HG03442 (cell line): ENCODE measurements around the gene RPUSD4.

ENCODE experiments used
- ATAC-seq: cut with Tn5 transposase; IDR thresholded peaks from one replicate; pipeline ENCODE4 v1.9.1; 2021; ENCODE audit warnings: mild to moderate bottlenecking, moderate library complexity; ENCODE audit not compliant: unreplicated experiment

Gene RPUSD4

DNA sequence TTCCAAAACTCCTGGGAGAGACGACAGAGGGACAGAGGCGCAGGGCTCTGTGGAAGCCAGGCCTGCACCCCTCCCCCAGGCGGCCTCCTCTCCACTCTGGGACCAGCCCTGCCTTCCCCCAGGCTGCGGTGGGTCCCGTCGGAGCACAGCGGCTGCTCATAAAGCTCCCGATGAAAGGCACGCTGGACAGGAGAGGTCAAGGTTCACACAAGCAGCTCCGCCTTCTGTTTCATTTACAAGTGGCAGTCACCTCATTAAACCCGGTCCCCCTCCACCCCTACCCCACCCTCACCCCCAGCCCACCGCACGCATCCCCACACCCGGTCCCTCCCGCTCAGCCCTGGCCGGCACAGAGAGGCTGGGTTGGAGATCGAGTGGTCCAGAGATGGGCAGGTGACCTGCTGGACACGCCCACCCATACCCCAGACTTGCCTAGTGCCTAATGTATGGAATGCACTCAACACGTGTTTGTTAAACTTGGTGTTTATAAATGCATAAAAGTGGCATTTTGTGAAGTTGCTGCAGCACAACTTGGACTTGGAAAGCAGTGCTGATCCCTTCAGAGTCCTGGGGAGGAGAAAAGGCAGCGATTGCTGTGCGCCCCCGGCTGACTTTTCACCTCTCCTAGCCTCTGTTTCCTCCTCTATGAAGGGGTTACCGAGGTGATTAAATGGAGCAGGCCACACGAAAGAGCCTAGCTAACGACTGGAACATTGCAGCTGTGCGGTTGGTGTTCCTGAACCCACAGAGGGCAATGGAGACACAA lies 26.0 kb downstream of the RPUSD4 start:
- no peak for ATAC-seq

DNA sequence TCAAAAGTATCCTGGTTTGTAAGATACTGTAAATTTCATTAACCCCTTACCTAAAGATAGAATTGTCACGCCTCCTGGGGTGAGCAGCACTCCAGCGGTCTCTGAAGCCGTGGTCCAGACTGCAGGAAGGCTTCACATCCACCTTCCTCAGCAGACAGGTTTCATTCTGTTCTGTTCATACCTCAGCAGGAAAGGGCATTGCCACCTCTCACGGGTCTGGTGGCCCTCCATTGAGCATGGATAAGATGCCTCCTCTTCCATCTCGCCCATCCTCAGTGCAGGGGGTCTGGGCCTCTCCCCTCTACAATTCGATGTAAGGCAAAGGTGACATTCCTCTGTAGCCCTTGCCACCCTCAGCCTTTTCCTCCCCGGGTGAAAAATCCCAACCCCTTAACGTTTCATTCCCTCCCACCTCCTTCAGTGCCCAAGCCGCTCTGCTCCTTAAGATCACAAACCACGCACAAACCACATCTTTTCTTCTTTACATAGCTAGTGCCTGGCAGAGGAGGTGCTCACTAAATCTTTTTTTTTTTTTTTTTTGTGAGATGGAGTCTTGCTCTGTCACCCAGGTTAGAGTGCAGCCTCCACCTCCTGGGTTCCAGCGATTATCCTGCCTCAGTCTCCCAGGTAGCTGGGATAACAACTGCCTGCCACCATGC lies 28.5 kb downstream of the RPUSD4 start:
- ATAC-seq = no peak

DNA sequence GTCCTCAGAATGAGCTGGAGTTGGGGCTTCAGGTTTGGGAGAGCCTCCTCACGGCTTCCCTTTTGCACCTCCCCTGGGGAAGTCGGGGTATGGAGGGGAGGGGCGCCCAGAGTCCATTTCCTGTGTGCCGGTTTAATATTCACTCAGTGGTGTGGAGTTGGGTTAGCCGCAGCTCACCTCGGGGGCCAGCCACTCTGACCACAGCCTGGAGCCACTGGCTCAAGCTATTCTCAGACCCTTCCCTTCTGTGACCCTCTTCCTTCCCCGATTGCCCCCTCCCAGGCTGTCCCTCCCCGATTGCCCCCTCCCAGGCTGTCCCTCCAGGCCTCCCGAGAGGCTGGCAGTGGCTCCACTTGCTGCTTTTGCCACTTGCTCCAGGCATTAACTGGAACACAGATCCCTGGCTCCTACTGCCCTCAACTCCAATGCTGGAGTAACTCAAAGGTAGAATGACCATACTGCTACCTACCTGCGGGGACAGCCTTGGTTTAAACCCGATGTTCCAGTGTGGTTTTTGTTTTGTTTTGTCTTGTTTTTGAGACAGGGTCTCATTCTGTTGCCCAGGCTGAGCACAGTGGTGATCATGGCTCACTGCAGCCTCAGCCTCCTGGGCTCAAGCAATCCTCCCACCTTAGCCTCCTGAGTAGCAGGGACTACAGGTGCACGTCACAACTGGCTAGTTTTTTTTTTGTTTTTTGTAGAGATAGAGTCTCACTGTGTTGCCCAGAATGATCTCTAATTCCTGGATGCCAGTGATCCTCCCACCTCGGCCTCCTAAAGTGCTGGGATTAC lies 29.3 kb downstream of the RPUSD4 start:
- peak; percentile 53 for ATAC-seq

DNA sequence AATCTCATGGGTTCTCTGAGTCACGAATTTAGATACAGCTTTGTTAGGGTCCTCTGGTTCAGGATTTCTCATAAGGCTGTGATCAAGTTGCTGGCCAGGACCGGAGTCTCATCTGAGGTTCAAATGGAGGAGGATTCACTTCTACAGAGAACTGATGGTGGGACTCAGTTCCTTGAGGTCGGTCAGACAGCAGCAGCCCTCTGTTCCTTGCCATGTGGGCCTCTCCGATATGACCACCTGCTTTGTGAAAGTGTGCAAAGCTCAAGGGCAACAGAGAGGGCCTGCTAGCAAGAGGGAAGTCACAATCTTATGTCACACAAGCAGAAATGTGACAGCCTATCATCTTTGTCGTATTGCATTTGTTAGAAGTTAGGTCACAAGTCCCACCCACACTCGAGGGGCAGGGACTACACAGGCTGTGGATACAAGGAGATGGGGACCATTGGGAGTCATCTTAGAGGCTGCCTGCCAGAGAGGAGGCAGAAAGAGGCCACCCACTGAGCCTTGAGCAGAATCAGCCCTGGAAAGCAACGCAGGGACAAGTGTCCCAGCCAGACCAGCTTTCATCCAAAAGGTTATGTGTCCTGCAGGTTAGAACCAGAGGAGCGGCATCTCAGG lies 34.5 kb downstream of the RPUSD4 start:
- no peak for ATAC-seq

DNA sequence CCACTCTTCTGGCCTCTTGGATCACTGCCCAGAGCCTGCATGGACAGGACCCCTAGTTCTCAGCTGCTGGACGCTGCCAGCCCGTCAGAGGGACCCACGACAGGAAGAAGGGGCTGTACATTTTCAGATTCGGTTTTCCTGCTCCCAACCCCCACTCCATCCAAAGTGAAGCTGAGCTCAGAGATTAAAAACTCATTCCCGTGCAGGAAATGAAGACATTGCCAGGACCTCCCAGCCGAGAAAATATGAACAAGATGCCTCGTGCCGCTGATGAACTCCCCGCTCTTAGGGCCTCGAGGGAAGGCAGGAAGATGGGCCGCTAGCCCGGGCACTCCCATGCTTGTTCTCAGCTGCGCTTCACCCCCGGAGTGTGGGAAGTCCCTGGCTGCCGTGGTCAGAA lies 36.1 kb downstream of the RPUSD4 start:
- no peak for ATAC-seq

DNA sequence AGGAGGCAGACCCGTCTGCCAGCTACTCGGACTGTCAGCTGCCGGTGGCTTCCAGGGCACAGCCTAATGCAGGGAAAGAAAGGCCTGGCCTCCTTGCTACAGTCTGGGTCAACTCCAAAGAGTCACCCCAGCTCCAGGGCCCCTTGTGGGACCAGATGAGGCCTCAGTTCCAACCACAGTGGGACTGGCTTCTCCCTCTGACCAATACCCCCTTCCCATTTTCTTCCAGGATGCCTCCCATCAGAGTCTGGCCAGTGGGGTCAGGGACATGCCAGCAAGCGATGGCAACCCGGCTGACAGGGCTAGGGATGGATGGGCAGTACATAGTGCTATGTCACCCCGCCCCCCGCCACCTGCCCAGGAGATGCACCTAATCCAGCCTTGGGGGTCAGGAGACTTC lies 36.6 kb downstream of the RPUSD4 start:
- no peak for ATAC-seq

DNA sequence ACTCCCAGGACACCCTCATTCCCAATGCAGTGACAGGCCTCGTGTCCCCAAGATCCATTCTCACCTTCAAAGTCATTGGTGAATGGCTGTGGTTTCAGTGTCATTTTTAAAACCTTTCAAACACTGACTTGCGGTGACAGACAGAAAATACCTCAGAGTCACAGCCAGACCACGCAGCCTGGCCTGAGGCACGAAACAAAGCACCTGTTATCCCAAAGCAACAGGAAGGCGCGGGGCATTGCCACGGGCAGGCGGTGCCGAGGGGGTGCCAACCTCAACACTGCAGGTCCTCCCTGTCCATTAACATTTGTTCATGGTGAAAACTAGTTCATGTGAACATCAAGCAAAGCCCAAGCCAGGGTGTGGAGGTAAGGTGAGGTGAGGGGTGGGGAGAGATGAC lies 38.2 kb downstream of the RPUSD4 start:
- no peak for ATAC-seq

DNA sequence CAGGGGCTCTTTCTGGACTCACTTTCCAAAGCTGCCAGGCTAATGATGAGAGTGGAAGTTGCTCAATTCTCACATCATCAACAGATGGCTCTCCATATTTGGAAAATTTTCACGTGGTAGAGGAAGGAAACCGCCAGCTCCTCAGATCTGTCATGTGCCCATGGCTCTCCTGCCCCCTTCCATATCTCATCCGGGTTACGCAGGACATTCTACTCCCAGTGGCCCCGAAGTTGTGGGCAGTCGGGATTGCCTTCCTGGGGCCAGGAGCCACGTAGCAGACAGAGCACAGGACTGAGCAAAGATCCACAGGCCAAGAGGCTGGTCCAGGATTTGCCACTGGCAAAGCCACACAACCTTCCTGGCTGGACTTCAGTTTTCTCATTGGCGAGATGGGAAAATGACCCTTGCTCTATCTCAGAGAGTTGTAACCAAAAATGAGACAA lies 38.8 kb downstream of the RPUSD4 start:
- ATAC-seq = no peak

DNA sequence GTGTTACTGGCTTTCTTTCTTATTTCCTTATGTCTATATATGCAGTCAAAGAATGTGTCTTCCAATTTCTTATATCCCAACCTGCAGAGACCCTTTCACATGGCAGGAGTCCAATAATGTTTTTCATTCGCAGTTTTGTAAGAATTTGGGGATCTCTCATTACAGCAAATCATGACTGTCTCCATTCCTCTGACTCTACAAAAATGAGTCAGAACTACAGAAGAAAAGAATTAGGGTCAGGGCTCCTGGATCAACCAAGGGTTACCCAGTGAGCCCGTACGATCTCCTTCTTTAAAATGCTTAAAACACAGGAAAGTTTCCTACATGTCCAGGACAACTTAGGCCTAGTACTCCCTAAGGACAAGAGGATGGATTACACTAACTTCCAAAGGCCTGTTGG lies 42.2 kb downstream of the RPUSD4 start:
- ATAC-seq = no peak

DNA sequence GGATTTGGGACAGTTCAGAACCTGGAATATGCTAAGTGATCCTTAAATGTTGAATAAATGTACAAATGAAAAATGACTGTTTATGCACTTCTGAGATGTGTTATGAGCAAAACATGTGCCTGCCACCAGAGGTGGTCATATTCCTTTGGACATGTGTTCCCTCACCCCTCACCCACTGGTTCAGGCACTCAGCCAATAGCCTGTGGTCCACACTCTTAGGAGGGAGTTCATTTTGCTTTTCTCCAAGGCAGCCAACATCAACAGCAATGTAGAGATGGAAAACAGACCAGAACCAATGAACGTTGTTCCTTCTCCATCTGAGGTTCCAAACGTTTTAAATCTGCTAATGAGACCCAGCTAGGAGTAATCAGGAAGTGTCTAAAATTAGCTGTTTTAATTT lies 44.0 kb downstream of the RPUSD4 start:
- no peak for ATAC-seq

DNA sequence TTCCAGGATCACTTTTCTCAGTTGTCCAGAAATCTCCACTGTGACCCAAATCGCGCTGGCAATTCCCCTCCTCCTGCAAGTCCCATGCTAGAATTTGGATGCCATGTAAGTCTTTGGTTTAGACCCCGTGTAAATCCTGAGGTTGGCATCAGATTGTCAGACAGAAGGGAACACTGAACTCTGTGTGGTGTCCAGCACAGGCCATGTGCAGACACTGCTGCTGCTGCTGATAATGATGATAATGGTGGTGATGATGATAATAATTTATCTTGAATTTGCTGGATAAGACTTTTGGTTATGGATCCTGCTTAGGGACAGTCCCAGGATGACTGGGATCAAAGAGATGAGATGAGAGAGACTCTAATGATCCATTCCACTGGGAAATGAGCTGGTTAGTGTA lies 45.0 kb downstream of the RPUSD4 start:
- ATAC-seq = no peak

DNA sequence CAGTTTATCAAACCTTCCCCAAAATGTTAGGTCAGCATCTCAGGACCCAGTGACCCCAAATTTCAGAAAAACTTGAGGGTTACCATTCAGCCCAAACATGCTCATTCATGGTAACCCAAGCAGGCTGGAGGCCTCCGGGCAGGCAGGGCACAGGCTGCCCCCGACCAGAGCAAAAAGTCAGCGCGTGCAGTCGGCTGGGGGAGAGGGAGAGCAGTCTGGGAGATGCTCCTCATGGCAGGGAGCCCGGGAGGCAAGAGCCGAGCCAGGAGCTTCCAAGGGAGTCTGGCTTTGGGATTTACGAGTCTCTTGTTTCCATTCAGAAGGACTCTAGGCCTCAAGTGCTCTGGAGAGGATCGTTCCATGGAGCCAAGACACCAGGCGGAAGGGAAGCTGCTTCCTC lies 45.7 kb downstream of the RPUSD4 start:
- no peak for ATAC-seq

DNA sequence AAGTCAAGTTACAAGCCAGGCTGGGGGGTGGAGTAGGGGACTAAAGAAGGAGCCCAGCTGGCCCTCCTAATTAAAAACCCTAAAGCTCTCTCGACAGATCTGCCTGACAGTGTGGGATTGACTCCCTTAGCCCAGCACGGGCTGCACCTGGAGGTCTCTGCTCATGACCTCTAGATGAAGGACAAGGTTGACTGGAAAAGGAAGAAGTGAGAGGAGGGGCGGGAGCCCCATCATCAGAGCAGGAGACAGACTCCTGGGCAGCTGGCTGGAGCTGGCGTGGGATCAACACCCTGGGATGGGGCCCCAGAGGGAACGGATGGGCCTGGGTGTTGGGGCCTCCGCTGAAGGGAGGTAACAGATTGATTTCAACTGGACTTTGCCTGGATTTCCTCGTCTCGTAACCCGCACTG lies 46.1 kb downstream of the RPUSD4 start:
- ATAC-seq = no peak

DNA sequence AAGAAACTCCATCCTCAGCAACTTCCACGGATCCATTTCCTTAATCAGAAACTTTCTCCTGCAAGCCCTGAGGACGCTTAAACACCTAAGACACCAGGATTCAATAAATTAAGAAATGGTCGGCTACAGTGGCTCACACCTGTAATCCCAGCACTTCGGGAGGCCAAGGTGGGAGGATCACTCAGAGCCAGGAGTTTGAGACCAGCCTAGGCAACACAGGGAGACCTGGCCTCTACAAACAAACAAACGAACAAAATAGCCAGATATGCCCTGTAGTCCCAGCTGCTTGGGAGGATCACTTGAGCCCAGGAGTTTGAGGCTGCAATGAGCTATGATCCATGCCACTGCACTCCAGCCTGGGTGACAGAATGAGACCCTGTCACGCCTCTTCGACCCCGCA lies 46.7 kb downstream of the RPUSD4 start:
- ATAC-seq = no peak

DNA sequence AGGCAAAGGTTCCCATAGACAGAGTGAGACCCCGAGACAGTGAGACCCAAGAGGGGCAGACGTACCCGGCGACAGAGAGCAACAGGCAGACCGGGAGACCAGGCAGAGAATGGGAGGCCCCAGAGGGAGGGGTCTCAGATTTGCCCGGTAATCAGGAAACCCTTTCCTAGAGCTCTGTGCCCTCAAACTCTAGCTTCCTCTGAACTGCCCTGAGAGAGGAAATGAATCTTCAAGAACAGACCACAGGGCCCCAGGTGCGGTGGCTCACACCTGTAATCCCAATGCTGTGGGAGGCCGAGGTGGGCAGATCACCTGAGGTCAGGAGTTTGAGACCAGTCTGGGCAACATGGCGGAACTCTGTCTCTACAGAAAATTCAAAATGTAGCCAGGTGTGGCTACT lies 47.7 kb downstream of the RPUSD4 start:
- ATAC-seq = no peak

DNA sequence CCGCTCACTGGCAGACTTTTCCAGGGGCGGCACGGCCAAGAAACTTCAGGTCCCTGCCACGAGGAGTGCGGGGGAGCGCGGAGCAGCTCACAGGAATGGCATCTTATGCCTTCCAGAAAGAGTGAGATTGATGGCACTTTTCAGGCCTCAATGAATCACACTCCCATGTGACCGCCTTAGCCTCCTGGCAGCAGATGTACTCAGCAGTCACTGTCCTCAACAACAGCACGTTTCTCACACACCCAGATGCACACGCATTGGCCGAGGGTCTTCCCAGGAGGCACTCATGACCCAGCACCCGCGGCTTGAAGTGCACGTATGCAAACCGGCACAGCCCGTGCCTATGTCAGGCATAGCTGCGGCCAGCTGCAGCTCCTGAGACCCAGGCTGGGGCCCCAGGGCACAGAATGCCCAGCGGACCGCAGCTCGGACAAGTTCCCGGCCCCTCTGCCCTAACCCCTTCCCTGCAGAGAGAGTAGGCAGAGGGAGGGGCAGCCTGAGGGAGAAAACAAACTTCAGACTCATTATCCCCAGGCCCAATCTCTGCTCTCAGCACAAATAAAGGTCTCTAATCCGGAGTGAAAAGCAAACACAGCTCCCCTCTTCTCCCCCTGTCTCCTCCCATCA lies 48.3 kb downstream of the RPUSD4 start:
- no peak for ATAC-seq

DNA sequence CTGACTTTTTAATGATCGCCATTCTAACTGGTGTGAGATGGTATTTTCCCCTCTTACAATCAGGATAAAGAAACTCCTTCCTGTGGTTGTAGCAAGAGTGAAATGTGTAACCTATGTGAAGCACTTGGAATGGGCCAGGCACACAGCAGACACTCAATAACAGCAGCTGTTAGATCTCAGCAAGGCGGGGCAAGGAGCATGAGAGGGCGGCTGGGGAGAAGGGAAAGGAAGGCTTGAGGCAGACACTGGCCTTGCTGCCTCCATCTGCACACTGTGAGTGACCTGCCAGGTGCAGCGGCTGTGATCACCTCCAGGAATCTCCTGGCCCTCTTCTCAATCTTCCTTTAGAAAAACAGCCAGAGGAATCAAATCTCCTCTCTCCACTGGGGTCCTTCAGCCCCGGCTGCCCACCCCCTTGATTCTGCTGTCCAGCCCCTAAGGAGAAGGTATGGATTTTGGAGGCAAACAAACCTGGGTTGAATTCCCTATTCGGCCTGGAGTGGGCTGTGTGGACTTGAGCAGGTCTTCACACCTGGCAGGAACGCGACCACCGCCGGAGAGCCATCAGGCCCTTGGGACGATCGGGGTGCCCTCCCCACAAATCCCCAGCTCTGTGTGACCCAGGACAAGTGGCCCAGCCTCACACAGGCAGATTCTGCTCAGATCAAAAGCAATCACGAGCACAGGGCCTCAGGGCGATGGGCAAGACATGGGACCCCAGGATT lies 49.0 kb downstream of the RPUSD4 start:
- no peak for ATAC-seq

DNA sequence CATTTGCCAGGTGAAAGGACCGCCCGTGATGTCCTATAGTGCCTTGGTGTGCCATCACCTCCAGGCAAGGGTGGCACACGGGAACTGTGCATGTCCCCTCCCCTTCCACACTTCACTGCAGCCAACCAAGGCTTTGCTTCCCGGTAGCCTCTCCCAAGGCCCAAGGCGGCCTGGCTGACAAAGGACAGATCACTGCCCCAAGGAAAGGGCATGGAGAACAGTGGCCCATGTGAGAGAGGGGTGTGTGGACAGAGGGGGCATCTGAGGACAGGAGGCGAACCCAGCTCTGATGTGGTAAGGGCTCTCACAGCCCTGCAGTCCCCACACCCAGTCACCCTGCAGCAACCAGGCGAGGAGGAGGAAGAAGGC lies 50.4 kb downstream of the RPUSD4 start:
- ATAC-seq = no peak

DNA sequence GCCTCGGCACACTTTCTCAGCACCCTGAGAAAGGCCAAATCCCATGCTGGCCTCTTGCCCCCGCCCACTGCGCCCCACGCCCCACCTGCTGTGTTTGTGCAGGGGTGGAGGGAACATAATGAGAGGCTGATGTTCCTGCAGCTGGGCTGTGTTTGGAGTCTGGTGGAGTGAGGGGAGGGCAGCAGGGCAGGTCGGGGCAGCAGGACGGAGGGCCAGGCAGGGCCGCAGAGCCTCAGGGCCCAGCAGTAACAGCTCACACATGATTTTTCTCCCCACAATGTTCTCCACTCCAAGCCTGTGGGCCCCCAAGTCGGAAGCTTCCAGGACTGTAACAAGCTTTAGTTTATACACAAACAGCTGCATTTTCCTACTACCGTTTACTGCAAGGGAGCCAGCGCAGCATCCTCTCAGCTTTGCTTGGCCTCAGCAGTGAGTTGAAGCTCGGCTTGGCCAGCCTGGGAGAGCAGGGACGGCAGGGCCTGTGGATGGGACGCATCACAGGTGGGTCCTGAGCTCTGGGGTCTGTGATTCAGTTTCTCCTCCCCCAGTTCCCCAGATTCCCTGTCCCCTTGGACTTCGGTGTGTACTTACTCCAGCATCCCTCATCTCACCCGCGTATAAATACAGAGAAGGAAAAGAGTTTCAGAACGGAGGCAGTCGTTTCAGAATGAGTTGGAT lies 51.0 kb downstream of the RPUSD4 start:
- ATAC-seq = no peak
